COLO829 (cell line): ENCODE data around the gene MAP2K7.
A peak's percentile ranks its signal among the peaks of the same experiment; 100 is the strongest.
"Not testable (repeated sequence)": the region's sequence is repeated elsewhere in the genome, so short reads cannot be mapped to it uniquely, and the experiment has no call there.

Source experiments
- DNase-seq: peaks from one replicate; pipeline ENCODE4 v3.0.0; 2012; ENCODE audit warnings: low spot score

MAP2K7 gene

DNA sequence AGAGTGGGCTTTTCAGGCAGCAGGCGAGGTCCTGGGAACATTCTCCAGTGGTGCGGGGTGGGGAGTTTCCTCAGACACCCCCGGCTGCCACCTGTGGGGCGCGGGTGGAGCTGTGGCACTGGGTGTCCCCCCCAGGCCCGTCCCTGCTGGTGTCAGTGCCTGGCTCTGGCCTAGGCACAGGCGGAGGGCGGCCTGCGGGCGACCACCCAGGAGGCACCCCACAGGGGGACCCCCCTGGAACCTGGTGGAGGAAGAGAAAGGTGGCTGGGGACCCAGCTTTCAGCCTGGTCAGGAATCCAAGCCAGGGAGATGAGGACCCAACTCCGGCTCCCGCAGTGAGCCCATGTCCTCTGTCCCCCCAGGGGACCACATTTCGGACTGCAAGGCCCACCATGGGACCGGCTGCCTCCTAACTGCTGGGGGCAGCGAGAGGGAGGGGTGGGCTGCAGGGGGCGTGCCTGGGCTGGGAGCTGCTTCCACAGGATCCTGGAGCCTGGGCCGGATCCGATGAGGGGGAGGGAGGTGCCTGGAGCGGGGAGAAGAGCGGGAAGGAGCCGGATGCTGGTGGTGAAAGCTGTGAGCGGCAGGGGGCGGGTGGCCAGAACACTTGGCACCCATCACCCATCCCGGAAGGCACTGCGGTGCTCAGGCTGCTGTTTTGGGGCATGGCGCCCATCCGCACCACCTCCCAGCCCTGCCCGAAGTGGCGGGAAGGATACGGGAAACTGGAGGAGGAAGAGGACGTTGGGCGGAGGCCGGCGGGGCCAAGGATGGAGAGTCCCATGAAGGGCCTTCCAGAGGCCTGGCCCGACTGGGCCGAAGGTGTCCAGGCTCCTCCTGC, 27.8 kb downstream of the MAP2K7 start:
- no peak for DNase-seq

GRCh38 chr19:7932276-7932929, 28.7 kb downstream of the MAP2K7 start:
- no peak for DNase-seq

- DNase-seq = no peak
Observed at GRCh38 chr19:7932930-7933300, 29.2 kb downstream of the MAP2K7 start.

GRCh38 chr19:7933411-7933810, 29.7 kb downstream of the MAP2K7 start:
- no peak for DNase-seq

GRCh38 chr19:7933828-7934725, 30.4 kb downstream of the MAP2K7 start:
- no peak for DNase-seq

GRCh38 chr19:7934766-7935165, 31.1 kb downstream of the MAP2K7 start:
- DNase-seq = no peak

GRCh38 chr19:7940841-7941240, 37.2 kb downstream of the MAP2K7 start:
- DNase-seq = no peak

- no peak for DNase-seq
Observed at GRCh38 chr19:7941895-7942596, 38.4 kb downstream of the MAP2K7 start.

DNA sequence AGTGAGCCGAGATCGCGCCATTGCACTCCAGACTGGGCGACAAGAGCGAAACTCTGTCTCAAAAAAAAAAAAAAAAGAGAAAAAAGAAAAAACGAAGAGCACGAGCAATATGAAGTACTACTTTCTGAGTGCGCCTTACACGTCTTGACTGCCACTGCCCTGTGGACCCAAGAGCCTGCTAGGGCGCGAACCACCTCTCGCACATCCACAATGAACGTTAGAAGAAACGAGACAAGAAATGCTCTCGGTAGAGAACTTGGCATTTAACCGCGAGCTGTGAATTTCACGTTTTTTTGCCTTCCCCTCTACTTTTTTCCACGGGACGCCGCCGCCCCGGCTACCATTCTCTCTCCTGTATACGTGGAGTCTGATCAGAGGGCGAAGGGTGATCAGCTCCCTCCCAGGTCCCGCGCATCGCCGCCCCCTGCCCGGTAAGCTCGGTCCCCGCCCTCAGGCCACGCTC, 39.3 kb downstream of the MAP2K7 start:
- DNase-seq = no peak

- peak; percentile 95 for DNase-seq
Observed at GRCh38 chr19:7943444-7944176, 39.9 kb downstream of the MAP2K7 start, which contains the start of gene TIMM44. TSS of gene TIMM44 (minus strand) at chr19:7943666. CDS start at chr19:7943651, 15 bp downstream.

DNA sequence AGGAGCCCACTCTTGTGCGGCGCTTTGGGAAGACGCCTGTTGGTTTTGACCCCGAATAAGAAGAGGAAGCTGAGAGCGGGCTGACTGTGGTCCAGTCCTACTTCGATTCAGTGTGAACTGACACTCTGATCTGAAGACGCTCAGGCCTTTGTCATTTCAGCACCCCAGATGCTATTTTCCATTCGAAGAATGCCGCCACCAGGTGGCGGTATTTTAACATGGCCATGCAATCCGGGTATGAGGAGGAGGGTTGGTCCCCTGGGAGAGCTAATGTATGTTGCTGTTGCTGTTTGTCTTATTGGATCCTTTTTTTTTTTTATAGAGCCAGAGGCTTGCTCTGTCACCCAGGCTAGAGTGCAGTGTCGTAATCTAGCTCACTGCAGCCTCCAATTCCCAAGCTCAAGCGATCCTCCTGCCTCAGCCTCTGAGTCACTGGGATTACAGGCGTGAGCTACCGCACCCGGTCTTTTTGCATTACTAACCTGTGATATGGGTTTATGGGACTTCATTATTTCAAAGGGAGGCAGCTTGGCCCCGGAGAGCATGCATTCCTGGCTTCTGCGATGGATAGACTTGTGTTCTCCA, 40.6 kb downstream of the MAP2K7 start:
- DNase-seq = peak; percentile 88

GRCh38 chr19:7947939-7948338, 44.3 kb downstream of the MAP2K7 start:
- DNase-seq = no peak

GRCh38 chr19:7953060-7953459, 49.4 kb downstream of the MAP2K7 start:
- no peak for DNase-seq

GRCh38 chr19:7953576-7953975, 49.9 kb downstream of the MAP2K7 start:
- no peak for DNase-seq

- no peak for DNase-seq
Observed at GRCh38 chr19:7955696-7956095, 52.0 kb downstream of the MAP2K7 start.

DNA sequence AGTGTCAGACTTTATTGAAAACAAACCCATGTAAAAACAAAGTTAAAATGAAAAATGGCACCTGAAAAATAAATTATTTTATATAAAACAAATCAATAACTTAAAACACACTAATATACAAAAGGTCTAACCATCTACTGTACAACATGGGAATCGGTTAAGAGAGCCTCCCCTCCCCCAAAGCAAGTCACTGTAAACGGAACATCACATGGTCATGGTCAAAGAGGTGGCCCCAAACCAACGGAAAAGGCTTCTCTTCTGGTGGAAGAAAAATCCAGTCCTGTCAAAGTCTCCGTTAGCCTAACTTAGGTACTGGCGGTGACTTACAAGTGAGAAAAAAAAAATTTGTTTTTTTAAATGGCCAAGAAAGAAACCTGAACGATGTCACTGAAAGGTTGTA, 55.5 kb downstream of the MAP2K7 start:
- no peak for DNase-seq

GRCh38 chr19:7961082-7961481, 57.4 kb downstream of the MAP2K7 start:
- not testable (repeated sequence) for DNase-seq

- DNase-seq = no peak
Observed at GRCh38 chr19:7961920-7962626, 58.4 kb downstream of the MAP2K7 start.

- no peak for DNase-seq
Observed at GRCh38 chr19:7962644-7963268, 59.1 kb downstream of the MAP2K7 start.
